Esophagus muscularis mucosa (tissue), 4 donors: ENCODE data around the gene D2HGDH.

Experiments used
- CTCF ChIP-seq, 3 experiments: fragments of 200-600 bp in 2 of 3; fragments of 450-650 bp in 1 of 3; sonication (generic) in 2 of 3; IDR thresholded peaks; one replicate each; pipeline ENCODE4 v1.5.1; 2017 to 2019; ENCODE audit warnings: antibody characterized with exemption in 3 of 3, mild to moderate bottlenecking in 2 of 3, moderate library complexity in 1 of 3
- EP300 ChIP-seq: sonication (generic); formaldehyde crosslinking; IDR thresholded peaks from one replicate; pipeline ENCODE4 v1.6.1; 2017; ENCODE audit warnings: antibody characterized with exemption
- POLR2A ChIP-seq: fragments of 450-650 bp; IDR thresholded peaks from one replicate; pipeline ENCODE4 v1.6.1; 2017; ENCODE audit warnings: antibody characterized with exemption, moderate library complexity, mild to moderate bottlenecking, low read depth
- POLR2AphosphoS5 ChIP-seq, 2 donors: sonication (generic); formaldehyde crosslinking; IDR thresholded peaks; one replicate each; pipeline ENCODE4 v1.6.1; 2017; ENCODE audit warnings: antibody characterized with exemption in 2 of 2

DNA sequence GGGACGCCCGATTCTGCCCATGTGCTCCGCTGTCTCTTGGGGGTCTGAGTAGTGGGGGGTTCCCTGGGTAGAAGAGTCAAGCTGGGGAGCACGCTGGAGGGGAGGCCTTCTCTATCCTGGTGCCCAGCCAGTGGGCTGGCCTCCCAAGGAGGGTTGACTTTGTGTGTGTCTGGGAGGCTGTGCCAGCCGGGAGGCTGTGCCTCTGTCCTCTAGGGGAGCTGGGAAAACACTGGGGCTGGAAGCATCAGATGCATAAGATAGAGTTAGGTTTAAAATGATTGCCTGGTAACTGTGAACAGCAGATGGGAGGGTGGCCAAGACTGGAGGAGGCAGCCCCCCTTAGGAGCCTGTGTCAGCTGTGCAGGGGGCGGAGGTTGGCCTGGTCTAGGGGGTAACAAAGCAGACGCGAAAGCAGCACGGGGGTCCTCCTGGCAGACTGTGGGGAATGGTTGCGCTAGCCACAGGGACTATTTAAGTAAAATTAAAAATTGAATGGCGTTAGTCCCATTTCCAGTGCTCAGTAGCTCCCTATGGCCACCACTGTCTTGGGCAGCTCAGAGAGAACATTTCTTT lies 31.3 kb upstream of the D2HGDH start:
- no peak for TF ChIP-seq POLR2A
- TF ChIP-seq CTCF (IDR thresholded peaks at IDR 0.05), result no peak
- no peak for TF ChIP-seq POLR2AphosphoS5 (IDR thresholded peaks at IDR 0.05)
- TF ChIP-seq EP300, result no peak
